ENCODE measurements around the gene KRCC1.

The KRCC1 gene

GRCh38 chr2:88086401-88086800 lies 30.8 kb upstream of the KRCC1 start:
- TF ChIP-seq CTCF (IDR thresholded peaks at IDR 0.05) = no peak

GRCh38 chr2:88085602-88086001 lies 30.0 kb upstream of the KRCC1 start:
- no peak for TF ChIP-seq CTCF (IDR thresholded peaks at IDR 0.05)

GRCh38 chr2:88085099-88085498 lies 29.5 kb upstream of the KRCC1 start:
- TF ChIP-seq CTCF (IDR thresholded peaks at IDR 0.05) = no peak

GRCh38 chr2:88082781-88083180 lies 27.2 kb upstream of the KRCC1 start:
- TF ChIP-seq CTCF (IDR thresholded peaks at IDR 0.05) = no peak

GRCh38 chr2:88081924-88082608 lies 26.5 kb upstream of the KRCC1 start:
- TF ChIP-seq CTCF (IDR thresholded peaks at IDR 0.05) = no peak

- no peak for TF ChIP-seq CTCF (IDR thresholded peaks at IDR 0.05)
These were observed 25.0 kb upstream of the KRCC1 start for GRCh38 chr2:88080545-88080944.

GRCh38 chr2:88078643-88079172 lies 23.1 kb upstream of the KRCC1 start:
- no peak for TF ChIP-seq CTCF (IDR thresholded peaks at IDR 0.05)

GRCh38 chr2:88077080-88077479 lies 21.5 kb upstream of the KRCC1 start:
- no peak for TF ChIP-seq CTCF (IDR thresholded peaks at IDR 0.05)
